ENCODE data around the gene ZNF407.

The ZNF407 gene

GRCh38 chr18:74796841-74797576 lies 199.3 kb downstream of the ZNF407 start:
- FAIRE-seq: no peak

DNA sequence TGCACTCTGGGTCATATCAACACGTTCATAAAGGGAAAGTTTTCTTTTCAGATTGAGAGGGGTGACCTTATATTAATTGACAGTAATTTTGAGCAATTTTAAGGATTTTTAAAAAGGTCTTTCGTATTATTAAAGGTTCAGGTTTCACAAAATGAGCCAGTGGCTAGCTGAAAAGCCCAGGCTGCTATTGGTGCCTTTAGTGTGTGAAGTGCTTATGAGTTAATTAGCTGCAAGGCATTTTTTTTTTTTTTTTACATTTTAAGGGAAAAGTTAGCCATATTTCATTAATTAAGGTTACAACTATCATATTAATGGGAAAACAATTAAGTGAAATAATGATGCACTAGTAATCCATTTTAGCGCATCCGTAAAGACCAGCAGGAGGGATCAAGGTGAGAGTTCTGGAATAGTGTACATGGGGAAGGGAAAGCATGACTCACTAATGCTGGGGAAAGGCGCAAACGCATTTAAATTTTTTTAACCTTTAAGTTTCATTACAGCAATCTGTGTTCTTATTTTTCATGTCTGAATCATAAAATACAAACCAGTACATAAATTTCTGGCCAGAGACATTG lies 200.0 kb downstream of the ZNF407 start:
- FAIRE-seq: no peak

- no peak for FAIRE-seq
Measured at GRCh38 chr18:74799542-74799941, 201.9 kb downstream of the ZNF407 start.

GRCh38 chr18:74800098-74800497 lies 202.4 kb downstream of the ZNF407 start:
- FAIRE-seq: no peak

DNA sequence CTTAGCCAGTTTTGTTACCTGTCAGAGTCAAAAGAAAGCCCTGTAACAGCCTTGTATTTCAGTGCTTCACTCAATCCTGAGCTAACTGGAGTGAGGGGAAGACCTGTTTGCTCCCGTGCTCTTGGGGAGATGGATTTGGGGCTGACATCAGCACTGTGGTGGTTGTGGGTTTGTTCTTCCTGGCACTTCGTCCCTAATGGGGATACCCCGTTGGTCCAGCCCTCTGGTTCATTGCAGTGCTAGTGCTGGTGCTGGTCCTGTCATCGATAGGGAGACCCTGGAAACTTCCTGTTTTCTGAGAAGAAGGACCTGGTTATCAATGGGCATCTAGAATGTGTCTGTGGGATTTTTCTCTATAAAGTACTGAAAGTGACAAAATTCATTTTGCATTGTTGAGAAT lies 205.4 kb downstream of the ZNF407 start:
- no peak for FAIRE-seq

DNA sequence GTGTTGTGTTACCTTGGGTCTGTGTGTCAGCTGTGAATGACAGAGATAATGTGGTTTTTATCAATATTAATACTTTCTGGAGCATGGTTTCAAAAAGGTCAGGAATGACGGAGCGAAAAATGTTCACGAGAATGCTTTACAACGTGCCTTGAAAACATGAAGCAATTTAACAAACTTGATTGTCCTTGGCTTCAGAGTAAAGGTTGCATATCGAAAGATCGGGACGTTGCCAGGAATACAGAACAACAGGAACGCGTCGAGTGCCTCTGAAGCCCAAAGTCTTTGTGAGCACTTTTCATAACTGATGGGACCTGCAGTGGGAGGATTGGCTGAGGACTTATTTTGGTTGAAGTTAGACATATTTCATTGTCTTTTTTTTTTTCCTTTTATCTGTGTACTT lies 206.1 kb downstream of the ZNF407 start:
- no peak for FAIRE-seq

DNA sequence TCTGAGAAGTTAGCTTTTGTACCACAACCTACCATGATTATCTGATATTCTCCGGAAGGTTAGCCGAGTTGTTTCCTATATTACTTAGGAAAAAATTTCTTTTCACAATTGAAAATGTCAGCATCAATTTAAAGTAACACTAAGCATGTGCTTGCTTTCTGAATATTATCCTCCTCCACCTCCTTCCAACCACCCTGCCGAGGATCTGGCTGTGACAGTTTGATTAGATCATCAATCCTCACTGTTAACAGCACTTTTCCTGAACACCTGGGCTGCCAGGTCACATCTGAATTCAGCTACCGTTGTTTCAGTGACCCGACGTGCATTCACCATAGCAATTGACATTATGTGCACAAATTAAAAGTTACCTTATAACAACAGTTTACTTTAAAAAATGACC lies 207.0 kb downstream of the ZNF407 start:
- no peak for FAIRE-seq

GRCh38 chr18:74806073-74806472 lies 208.4 kb downstream of the ZNF407 start:
- no peak for FAIRE-seq

GRCh38 chr18:74806700-74807416 lies 209.2 kb downstream of the ZNF407 start:
- no peak for FAIRE-seq

DNA sequence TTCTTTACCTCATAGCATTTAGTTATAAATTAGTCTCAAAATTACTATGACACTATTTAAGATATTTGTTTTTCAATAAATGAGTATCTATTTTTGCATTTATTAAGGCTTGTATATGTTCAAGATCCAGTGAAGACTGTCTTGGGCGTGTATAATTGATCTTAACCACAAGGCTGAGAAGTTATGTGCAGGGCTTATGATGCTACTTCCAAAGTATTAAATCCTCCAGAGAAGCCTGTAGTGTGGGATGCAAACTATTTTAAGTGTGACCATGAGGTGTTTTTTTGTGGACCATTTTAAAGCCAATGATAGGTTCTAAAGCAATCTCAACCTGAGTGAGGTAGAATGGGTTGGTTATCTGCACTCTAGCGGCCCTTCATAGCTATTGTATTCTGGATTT lies 219.9 kb downstream of the ZNF407 start:
- no peak for FAIRE-seq

- no peak for FAIRE-seq
Measured at GRCh38 chr18:74818516-74819175, 221.0 kb downstream of the ZNF407 start.

- no peak for FAIRE-seq
Measured at GRCh38 chr18:74819433-74820059, 221.9 kb downstream of the ZNF407 start.

DNA sequence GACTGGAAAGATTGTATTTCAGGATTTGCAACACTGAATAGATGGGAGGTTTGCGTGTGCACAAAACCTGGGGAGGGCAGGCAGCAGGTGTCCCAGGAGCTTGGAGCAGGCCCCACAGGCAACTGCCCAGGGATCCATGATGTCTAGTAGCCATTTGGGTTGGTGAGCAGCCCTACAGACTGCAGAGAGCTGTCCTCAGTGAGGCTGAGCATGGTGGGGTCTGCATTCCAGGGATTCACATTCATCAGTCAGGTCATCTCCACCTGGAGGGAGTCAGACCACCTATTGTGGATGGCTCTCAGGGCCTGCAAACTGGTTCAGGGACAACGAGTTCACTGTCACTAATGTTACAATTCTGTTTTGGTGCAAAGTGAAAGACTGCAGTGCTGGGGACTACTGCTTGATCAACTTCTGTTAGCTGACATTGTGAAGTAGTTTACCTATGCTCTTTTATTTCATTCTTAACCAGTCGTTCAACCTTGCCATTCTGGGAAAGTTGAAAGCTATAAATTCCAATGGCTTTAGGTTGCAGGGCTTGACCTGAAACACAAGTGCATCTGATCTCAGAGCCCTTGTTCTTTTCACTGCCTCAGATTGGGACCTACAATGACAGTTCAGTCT lies 222.6 kb downstream of the ZNF407 start:
- FAIRE-seq: no peak

GRCh38 chr18:74825460-74825859 lies 227.8 kb downstream of the ZNF407 start:
- no peak for FAIRE-seq

DNA sequence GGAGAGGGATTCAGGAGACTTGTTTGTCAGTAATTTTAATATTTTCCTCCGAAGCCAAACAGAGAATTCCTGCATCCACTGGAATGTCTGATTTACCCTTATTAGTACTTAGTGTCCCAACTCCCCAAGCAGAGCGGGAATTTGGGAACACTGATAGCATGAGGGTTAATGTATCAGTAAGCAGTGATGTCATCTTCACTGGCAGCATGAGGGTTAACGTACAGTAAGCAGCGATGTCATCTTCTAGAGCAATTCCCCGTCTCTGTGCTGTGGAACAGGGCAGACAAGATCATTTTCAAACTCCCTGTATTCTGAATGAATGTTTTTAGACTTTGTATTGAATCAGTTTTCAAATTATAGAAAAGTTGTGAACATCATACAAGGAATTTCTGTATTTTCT lies 228.9 kb downstream of the ZNF407 start:
- no peak for FAIRE-seq

- FAIRE-seq: no peak
Measured at GRCh38 chr18:74828200-74828599, 230.5 kb downstream of the ZNF407 start.

- FAIRE-seq: no peak
Measured at GRCh38 chr18:74831571-74832250, 234.0 kb downstream of the ZNF407 start.

GRCh38 chr18:74832381-74832780 lies 234.7 kb downstream of the ZNF407 start:
- no peak for FAIRE-seq

DNA sequence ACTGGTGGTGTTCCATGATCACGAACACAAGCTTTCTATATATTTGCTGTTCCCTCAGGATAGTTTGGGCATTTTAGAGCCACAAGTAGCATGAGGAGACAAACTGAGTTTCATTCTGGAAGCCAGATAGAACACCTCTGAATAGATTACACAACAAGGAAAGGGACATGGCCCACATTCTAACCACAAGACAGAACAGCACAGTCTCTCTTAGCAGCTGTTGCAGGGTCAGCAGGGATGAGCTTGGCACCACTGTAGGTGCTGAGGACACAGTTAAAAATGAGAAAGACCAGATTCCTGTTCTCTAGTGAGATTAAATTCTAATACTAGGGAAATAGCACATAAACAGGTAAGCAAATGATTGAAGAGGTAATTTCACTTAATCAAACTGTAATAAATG lies 235.3 kb downstream of the ZNF407 start:
- FAIRE-seq: no peak

DNA sequence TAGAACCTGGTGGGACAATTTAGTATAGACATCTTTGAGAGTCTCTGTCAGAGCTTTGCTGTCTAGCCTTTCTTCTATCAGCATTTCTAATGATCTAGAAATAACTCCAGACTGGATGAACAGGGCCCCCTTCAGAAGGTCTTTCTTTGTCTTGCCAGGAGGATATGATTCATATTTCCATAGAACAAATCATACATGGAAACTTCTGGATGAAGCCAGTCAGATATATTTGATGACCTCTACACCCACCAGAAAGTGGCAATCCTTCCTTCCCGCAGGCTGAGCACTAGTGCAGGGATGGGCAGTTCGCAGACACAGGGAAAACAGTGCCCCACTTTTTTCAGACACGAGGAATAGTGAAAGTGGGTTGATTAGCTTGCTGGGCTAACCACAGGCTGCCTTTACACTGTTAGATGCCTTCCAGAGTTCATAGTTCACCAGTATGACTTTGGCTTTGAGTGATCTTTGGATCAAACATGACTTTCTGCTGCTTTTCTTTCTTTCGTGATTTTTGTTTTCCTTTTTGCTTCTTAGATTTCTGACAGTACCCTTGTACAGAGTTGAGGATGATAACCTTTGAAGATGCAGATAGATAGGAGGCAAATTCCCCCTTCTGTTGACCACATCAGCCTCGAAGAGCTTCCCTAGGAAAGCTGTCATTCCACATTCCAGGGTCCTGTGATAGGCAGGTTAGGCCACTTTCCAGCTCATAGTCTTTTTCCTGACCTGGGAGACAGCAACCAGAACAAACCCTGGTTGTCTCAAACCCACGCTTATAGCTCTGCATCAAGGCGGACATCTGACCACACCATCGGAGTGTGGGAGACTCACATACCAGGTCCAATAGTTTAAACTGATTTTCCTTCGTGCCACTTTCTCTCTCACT lies 237.0 kb downstream of the ZNF407 start:
- FAIRE-seq: no peak
